Uterus (tissue), 4 donors: ENCODE measurements around the gene IL17D. TPM values are rescaled to one million over a fixed set of nuclear protein-coding genes. Genes with fewer than 3 reads are reported as not detected.

ENCODE experiments used
- DNase-seq, 2 donors: peaks; one replicate each; pipeline ENCODE4 v3.0.0-alpha.2; 2019 to 2020
- H3K27ac ChIP-seq, 2 donors: fragments of 200-600 bp; sonication (generic); 1 replicate in 1 of 2; 2 replicates in 1 of 2; pipeline ENCODE4 v1.5.1; 2016 to 2018
- H3K27me3 ChIP-seq, 2 donors: fragments of 200-600 bp; sonication (generic); one replicate each; pipeline ENCODE4 v1.5.1; 2018 to 2019; ENCODE audit warnings: control low read depth in 1 of 2
- H3K36me3 ChIP-seq, 2 donors: fragments of 200-600 bp; sonication (generic); one replicate each; pipeline ENCODE4 v1.5.1; 2019; ENCODE audit warnings: control low read depth in 1 of 2
- H3K4me1 ChIP-seq, 2 donors: fragments of 200-600 bp; sonication (generic); one replicate each; pipeline ENCODE4 v1.5.1; 2018 to 2019; ENCODE audit warnings: control low read depth in 1 of 2
- H3K4me3 ChIP-seq, 2 donors: fragments of 200-600 bp; sonication (generic); 1 replicate in 1 of 2; 2 replicates in 1 of 2; pipeline ENCODE4 v1.5.1; 2018 to 2019; ENCODE audit warnings: mild to moderate bottlenecking in 1 of 2
- H3K9me3 ChIP-seq, 2 donors: fragments of 200-600 bp; sonication (generic); one replicate each; pipeline ENCODE4 v1.5.1; 2019; ENCODE audit warnings: control low read depth in 1 of 2
- POLR2A ChIP-seq, 2 donors: fragments of 450-650 bp; IDR thresholded peaks; one replicate each; pipeline ENCODE4 v1.6.1; 2016; ENCODE audit warnings: antibody characterized with exemption in 2 of 2, mild to moderate bottlenecking in 1 of 2, moderate library complexity in 1 of 2
- intact Hi-C: fragments of 100-400 bp; cut with DNase I; formaldehyde crosslinking; loops from one replicate; pipeline ENCODE4 v1.15.1; 2023; ENCODE audit warnings: low total_unique reads
- total RNA-seq, 4 donors: library from RNA; depleted of rRNA in 3 of 4; stranded (reverse); fragments of >200 nt in 3 of 4; gene quantifications; one replicate each; pipeline versions ENCODE4 v1.1.0 to v1.2.4, GENCODE V29; 2014 to 2023
- TF ChIP-seq, protein P1 (sequence below), 4 experiments: fragments of 200-600 bp in 2 of 4; fragments of 450-650 bp in 2 of 4; sonication (generic) in 2 of 4; IDR thresholded peaks; one replicate each; pipeline ENCODE4 v1.5.1; 2016 to 2019; ENCODE audit warnings: antibody characterized with exemption in 4 of 4, mild to moderate bottlenecking in 2 of 4, moderate library complexity in 1 of 4
- donor health status: DM: yes; HTN: yes; CAD: no.

The IL17D gene
- total RNA-seq, 4 donors from 2014 or later = 2.7 to 5.6 TPM; not detected in 2

DNA sequence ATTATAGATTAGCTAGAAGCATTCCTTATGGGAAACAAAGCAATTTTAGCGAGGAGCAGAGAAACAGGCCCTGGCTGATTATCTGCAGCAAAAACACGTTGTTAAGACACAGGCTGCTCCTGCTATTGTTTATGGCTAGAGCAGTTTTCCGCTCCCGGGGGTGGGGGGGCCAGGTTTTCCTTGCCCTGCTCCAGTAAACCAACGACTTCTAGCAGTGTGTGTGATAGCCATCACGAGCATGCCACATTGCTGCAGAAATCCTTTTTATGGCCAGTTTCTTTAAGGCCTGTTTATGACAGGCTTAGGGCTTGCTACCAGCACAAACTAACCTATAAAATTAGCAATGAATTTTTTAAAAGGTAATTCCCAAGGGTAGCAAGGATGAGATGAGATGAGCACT, 18.4 kb upstream of the IL17D start:
- Histone ChIP-seq H3K27me3 (no peaks in the 10 kb centered on the region), H3K4me1 (no peaks in the 10 kb centered on the region), H3K27ac (no peak overlapping the region), H3K9me3 (no peaks in the 10 kb centered on the region), H3K4me3 (no peak overlapping the region), H3K36me3 (no peaks in the 10 kb centered on the region)
- TF ChIP-seq, protein P1, sequence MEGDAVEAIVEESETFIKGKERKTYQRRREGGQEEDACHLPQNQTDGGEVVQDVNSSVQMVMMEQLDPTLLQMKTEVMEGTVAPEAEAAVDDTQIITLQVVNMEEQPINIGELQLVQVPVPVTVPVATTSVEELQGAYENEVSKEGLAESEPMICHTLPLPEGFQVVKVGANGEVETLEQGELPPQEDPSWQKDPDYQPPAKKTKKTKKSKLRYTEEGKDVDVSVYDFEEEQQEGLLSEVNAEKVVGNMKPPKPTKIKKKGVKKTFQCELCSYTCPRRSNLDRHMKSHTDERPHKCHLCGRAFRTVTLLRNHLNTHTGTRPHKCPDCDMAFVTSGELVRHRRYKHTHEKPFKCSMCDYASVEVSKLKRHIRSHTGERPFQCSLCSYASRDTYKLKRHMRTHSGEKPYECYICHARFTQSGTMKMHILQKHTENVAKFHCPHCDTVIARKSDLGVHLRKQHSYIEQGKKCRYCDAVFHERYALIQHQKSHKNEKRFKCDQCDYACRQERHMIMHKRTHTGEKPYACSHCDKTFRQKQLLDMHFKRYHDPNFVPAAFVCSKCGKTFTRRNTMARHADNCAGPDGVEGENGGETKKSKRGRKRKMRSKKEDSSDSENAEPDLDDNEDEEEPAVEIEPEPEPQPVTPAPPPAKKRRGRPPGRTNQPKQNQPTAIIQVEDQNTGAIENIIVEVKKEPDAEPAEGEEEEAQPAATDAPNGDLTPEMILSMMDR (IDR thresholded peaks at IDR 0.05) = no peak
- no peak for TF ChIP-seq POLR2A (IDR thresholded peaks at IDR 0.05)
- no peak for DNase-seq
- intact Hi-C loops = no loop called here

DNA sequence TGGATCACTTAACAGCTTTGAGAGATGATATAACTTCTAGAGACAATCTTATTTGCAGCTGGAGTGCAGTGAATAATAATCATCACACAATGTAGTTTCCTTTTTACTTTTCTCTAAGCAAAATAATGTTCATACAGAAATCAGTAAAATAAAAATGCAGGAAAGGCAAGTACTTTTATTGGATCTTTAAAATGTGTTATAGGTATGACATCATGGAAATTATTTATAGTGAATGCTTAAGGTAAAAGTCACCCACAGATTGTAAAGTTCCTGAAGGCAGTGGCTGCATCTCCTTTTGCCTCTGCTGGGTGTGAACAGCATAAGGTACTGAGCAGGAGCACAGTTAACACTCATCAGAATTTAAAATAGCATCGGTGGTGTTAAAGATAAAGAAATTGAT, 17.3 kb upstream of the IL17D start:
- intact Hi-C loops = no loop called here
- H3K4me3 ChIP-seq = no peak overlapping the region
- H3K4me1 ChIP-seq = no peaks in the 10 kb centered on the region
- no peaks in the 10 kb centered on the region for H3K9me3 ChIP-seq
- no peak for DNase-seq
- H3K27me3 ChIP-seq = no peaks in the 10 kb centered on the region
- TF ChIP-seq POLR2A (IDR thresholded peaks at IDR 0.05) = no peak
- TF ChIP-seq, protein P1 (IDR thresholded peaks at IDR 0.05) = no peak
- H3K27ac ChIP-seq = no peak overlapping the region
- H3K36me3 ChIP-seq = no peaks in the 10 kb centered on the region

DNA sequence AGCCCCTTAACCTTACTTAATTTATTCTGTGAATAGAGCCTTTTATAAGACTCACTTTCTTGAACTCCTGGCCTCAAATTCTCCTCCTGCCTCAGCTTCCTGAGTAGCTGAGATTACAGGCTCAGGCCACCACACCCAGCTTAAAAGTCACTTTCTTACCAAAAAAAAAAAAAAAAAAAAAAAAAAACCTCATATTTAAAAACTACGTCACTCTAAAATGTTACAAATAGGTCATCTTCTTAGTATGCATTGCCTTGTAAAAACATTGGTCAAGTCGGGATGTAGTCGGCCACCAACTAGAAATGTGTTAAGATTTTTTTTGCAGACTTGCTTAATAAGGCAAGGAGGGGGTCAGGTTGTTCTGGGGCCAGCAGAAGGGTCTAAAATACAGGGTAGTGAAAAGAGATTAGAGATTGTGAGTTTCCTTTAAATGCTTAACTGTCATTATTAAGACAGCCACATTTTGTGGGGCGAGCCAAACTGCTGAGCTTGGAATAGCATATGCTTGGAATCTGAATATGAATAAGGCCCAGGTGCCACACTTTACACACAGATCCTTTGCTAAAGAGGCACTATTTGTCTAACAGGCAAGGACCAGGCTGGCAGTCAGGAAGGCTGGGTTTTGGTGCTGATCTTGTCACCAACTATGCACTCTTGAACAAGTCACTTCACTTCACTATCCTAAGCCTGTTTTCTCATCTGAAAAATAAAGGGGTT, 16.5 kb upstream of the IL17D start:
- intact Hi-C loops = no loop called here
- no peaks in the 10 kb centered on the region for H3K36me3 ChIP-seq
- H3K4me3 ChIP-seq = no peak overlapping the region
- no peak for DNase-seq
- no peaks in the 10 kb centered on the region for H3K27me3 ChIP-seq
- no peak overlapping the region for H3K27ac ChIP-seq
- TF ChIP-seq, protein P1 (IDR thresholded peaks at IDR 0.05) = no peak
- TF ChIP-seq POLR2A (IDR thresholded peaks at IDR 0.05) = no peak
- no peaks in the 10 kb centered on the region for H3K4me1 ChIP-seq
- no peaks in the 10 kb centered on the region for H3K9me3 ChIP-seq

DNA sequence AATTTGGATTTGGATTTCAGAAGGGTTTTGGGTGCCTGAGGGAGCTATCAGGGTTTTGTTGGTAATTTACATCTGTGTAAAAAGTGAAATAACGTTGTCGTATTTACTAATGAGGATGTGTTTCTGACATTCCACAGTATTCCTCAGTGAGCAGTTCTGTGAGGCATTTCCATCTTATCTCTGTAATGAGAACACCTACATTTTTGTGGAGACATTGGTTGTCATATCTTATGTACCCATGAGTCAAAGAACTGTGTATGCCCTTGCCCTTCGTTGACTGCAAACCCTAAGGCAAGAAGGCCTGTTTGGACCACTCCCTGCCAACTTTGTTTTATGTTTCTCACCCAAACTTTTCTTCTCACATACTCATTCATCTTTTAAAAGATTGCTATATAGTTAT, 14.2 kb upstream of the IL17D start:
- intact Hi-C loops = no loop called here
- no peaks in the 10 kb centered on the region for H3K36me3 ChIP-seq

DNA sequence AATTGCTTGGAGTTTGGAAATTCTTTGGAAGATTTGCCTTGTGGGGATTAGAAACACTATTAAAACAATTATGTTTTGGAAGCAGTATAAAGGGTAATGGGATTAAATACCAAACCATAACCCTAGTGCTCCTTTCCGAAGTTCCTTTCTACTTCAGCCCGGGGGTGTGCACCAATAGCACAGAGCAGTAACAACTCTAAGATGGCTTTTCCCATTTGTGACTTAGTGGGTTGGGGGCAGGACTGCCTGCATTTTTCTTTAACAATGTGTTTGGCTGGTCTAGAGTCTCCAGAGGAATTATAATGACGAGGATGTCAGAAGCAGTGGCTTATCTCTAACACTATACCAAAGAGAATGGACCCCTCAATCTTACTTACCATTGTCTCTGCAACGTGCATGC, 11.9 kb upstream of the IL17D start:
- Histone ChIP-seq H3K9me3 (no peaks in the 10 kb centered on the region), H3K4me3 (no peak overlapping the region), H3K27ac (no peak overlapping the region), H3K27me3 (no peaks in the 10 kb centered on the region), H3K36me3 (no peaks in the 10 kb centered on the region), H3K4me1 (no peaks in the 10 kb centered on the region)
- no peak for DNase-seq
- intact Hi-C loops = no loop called here
- TF ChIP-seq, protein P1 (IDR thresholded peaks at IDR 0.05) = no peak
- TF ChIP-seq POLR2A (IDR thresholded peaks at IDR 0.05) = no peak

More for the DNA sequence above, 14.2 kb upstream of the IL17D start:
- TF ChIP-seq POLR2A (IDR thresholded peaks at IDR 0.05) = no peak
- TF ChIP-seq, protein P1 (IDR thresholded peaks at IDR 0.05) = no peak
- DNase-seq = no peak
- Histone ChIP-seq H3K9me3 (no peaks in the 10 kb centered on the region), H3K27me3 (no peaks in the 10 kb centered on the region), H3K27ac (no peak overlapping the region), H3K4me3 (no peak overlapping the region), H3K4me1 (no peaks in the 10 kb centered on the region)
